GM12878 (cell line): Measurements from ENCODE around the gene CYSRT1. TPM values are rescaled to one million over a fixed set of nuclear protein-coding genes. Genes with fewer than 3 reads are reported as not detected.

Experiments used
- ATAC-seq: fragments of 200-7000 bp; cut with Tn5 transposase; 3 replicates; pipeline ENCODE4 v1.9.1; 2020; ENCODE audit warnings: mild to moderate bottlenecking, moderate library complexity
- BruUV-seq: library from RNA; stranded (reverse); fragments of 400-500 nt; replicated peaks from 2 replicates; lab custom pipeline; 2021; lab: Mats Ljungman, UMichigan
- CTCF ChIA-PET: fragments of 300-600 bp; sonication (Branson Sonifier 250); formaldehyde crosslinking; extraction: SDS; loops from one replicate; lab custom pipeline; 2021; ENCODE audit warnings: inconsistent platforms; lab: Yijun Ruan, JAX
- POLR2A ChIA-PET: fragments of 350-600 bp; formaldehyde crosslinking; extraction: SDS; loops from one replicate; lab custom pipeline; 2021; ENCODE audit warnings: inconsistent platforms; lab: Charles Lee
- RAD21 ChIA-PET: fragments of 300-600 bp; sonication (Branson Sonifier 250); formaldehyde crosslinking; loops from one replicate; lab custom pipeline; 2023; ENCODE audit warnings: antibody characterized with exemption; ENCODE audit not compliant: unreplicated experiment; lab: Charles Lee
- SMC1A ChIA-PET: fragments of 300-600 bp; sonication (Branson Sonifier 250); formaldehyde crosslinking; loops from one replicate; lab custom pipeline; 2023; ENCODE audit not compliant: unreplicated experiment, uncharacterized antibody; lab: Charles Lee
- DNase-seq: peaks from one replicate; pipeline ENCODE4 v3.0.0-alpha.2; 2011; ENCODE audit warnings: low read depth, low spot score
- FAIRE-seq: peaks from 3 replicates; lab custom pipeline; 2011; peaks lifted over from hg19 to GRCh38; lab: Jason Lieb, UNC
- H2AFZ ChIP-seq: 2 replicates; pipeline ENCODE4 v1.6.0; 2011; ENCODE audit warnings: low read depth, low read length, control low read depth; ENCODE audit not compliant: control insufficient read depth
- H3K27ac ChIP-seq: 2 replicates; pipeline ENCODE4 v1.5.1; 2011; ENCODE audit warnings: control low read depth; ENCODE audit not compliant: control insufficient read depth, insufficient read depth
- H3K27me3 ChIP-seq, 2 experiments: replicated peaks in 1 of 2; 2 replicates each; pipeline versions ENCODE4 v1.6.0 to v1.6.1; 2011; ENCODE audit warnings: low read length in 1 of 2; ENCODE audit not compliant: control insufficient read depth in 2 of 2, insufficient read depth in 2 of 2
- H3K36me3 ChIP-seq, 2 experiments: 2 replicates each; pipeline ENCODE4 v1.5.1; 2011; ENCODE audit warnings: low read length in 1 of 2; ENCODE audit not compliant: control insufficient read depth in 2 of 2, insufficient read depth in 2 of 2
- H3K4me1 ChIP-seq: 2 replicates; pipeline ENCODE4 v1.6.1; 2011; ENCODE audit warnings: mild to moderate bottlenecking, low read length, moderate library complexity, mixed read lengths; ENCODE audit not compliant: control insufficient read depth, insufficient read depth
- H3K4me2 ChIP-seq: 2 replicates; pipeline ENCODE4 v1.6.0; 2011; ENCODE audit warnings: control low read depth; ENCODE audit not compliant: control insufficient read depth, insufficient read depth
- H3K4me3 ChIP-seq: fragments of 200-600 bp; sonication (generic); 2 replicates; pipeline ENCODE4 v1.5.1; 2016
- H3K79me2 ChIP-seq: 2 replicates; pipeline ENCODE4 v1.6.0; 2011; ENCODE audit warnings: low read length; ENCODE audit not compliant: control insufficient read depth, insufficient read depth
- H3K9ac ChIP-seq: 2 replicates; pipeline ENCODE4 v1.8.0; 2011; ENCODE audit warnings: low read length, control low read depth, mixed read lengths; ENCODE audit not compliant: control insufficient read depth, insufficient read depth
- H3K9me3 ChIP-seq: replicated peaks from 3 replicates; pipeline ENCODE4 v1.5.1; 2011; ENCODE audit warnings: mild to moderate bottlenecking, low read length; ENCODE audit not compliant: control insufficient read depth, insufficient read depth
- H4K20me1 ChIP-seq: 2 replicates; pipeline ENCODE4 v1.6.0; 2011; ENCODE audit not compliant: control insufficient read depth, insufficient read depth
- CEBPB ChIP-seq, 2 experiments: fragments of 150-350 bp in 1 of 2; IDR thresholded peaks; 2 replicates each; pipeline ENCODE4 v1.6.1; 2012 to 2014; ENCODE audit warnings: low read depth in 2 of 2, low read length in 2 of 2, borderline replicate concordance in 1 of 2, inconsistent platforms in 1 of 2
- CHD4 ChIP-seq: fragments of 200-600 bp; sonication (generic); IDR thresholded peaks from 2 replicates; pipeline ENCODE4 v1.6.1; 2016; ENCODE audit warnings: mild to moderate bottlenecking
- E4F1 ChIP-seq: fragments of 450-650 bp; IDR thresholded peaks from 2 replicates; pipeline ENCODE4 v1.6.1; 2018; ENCODE audit warnings: borderline replicate concordance, mild to moderate bottlenecking; ENCODE audit not compliant: partially characterized antibody
- FOS ChIP-seq: IDR thresholded peaks from 3 replicates; pipeline ENCODE4 v1.6.1; 2011; ENCODE audit warnings: borderline replicate concordance; ENCODE audit not compliant: insufficient read length; ENCODE audit errors: extremely low read depth
- FOXK2 ChIP-seq: fragments of 450-650 bp; IDR thresholded peaks from 2 replicates; pipeline ENCODE4 v1.6.1; 2017; ENCODE audit warnings: mild to moderate bottlenecking, moderate library complexity
- GABPA ChIP-seq: IDR thresholded peaks from 2 replicates; pipeline ENCODE4 v1.6.1; 2014; ENCODE audit warnings: antibody characterized with exemption, low read depth, mild to moderate bottlenecking, inconsistent platforms
- HDGF ChIP-seq: fragments of 450-650 bp; IDR thresholded peaks from 2 replicates; pipeline ENCODE4 v1.6.1; 2016; ENCODE audit warnings: antibody characterized with exemption
- KLF5 ChIP-seq: fragments of 450-650 bp; IDR thresholded peaks from 2 replicates; pipeline ENCODE4 v1.6.1; 2014; ENCODE audit warnings: mild to moderate bottlenecking; ENCODE audit not compliant: partially characterized antibody
- RELA ChIP-seq: fragments of 450-650 bp; IDR thresholded peaks from 2 replicates; pipeline ENCODE4 v1.8.0; 2014; ENCODE audit warnings: borderline replicate concordance; ENCODE audit not compliant: partially characterized antibody
- SKIL ChIP-seq: fragments of 450-650 bp; IDR thresholded peaks from 2 replicates; pipeline ENCODE4 v1.6.1; 2017; ENCODE audit warnings: mild to moderate bottlenecking, low read depth, inconsistent platforms; ENCODE audit not compliant: poor library complexity, severe bottlenecking
- TAF1 ChIP-seq: IDR thresholded peaks from 2 replicates; pipeline ENCODE4 v1.6.1; 2011; ENCODE audit warnings: mild to moderate bottlenecking, low read depth, low read length, borderline replicate concordance
- TBL1XR1 ChIP-seq: IDR thresholded peaks from 2 replicates; pipeline ENCODE4 v1.6.1; 2012; ENCODE audit warnings: low read depth, low read length, improper control_type of control experiment
- TCF12 ChIP-seq: IDR thresholded peaks from 2 replicates; pipeline ENCODE4 v1.6.1; 2011; ENCODE audit warnings: low read depth, mild to moderate bottlenecking, low read length
- WGBS: methylation state at CpG from one replicate; pipeline ENCODE4 v1.1.6; 2016; ENCODE audit warnings: low lambda C conversion rate; ENCODE audit not compliant: insufficient replicate concordance, insufficient coverage; ENCODE audit errors: missing lambda C conversion rate; 5-methylcytosine and 5-hydroxymethylcytosine counted together
- in situ Hi-C: fragments of 300-500 bp; cut with MboI; formaldehyde crosslinking; loops from 9 replicates; pipeline ENCODE4 v1.14.3; 2018; ENCODE audit warnings: mixed read lengths
- intact Hi-C: fragments of 100-400 bp; cut with micrococcal nuclease; formaldehyde crosslinking; loops from one replicate; pipeline ENCODE4 v1.14.2; 2022; ENCODE audit not compliant: unreplicated experiment
- polyA plus RNA-seq, 11 experiments: library from polyadenylated mRNA; depleted of rRNA in 4 of 11; unstranded in 6 of 11; stranded (reverse) in 5 of 11; fragments of >200 nt; fragmentation: Nextera tagmentation in 4 of 11; fragmentation: Illumina TruSeq in 1 of 11; extraction: Ambion mirVana in 4 of 11; extraction: Trizol in 1 of 11; gene quantifications; 1 replicate in 1 of 11; 2 replicates in 10 of 11; pipeline versions ENCODE4 v1.2.1 to v1.2.3, GENCODE V29; 2011 to 2016; ENCODE audit warnings: inconsistent platforms in 2 of 11, missing spikeins in 2 of 11, low read depth in 1 of 11
- total RNA-seq, 4 experiments: library from RNA; depleted of rRNA in 3 of 4; stranded (reverse); fragments of >200 nt in 3 of 4; fragmentation: Illumina TruSeq in 1 of 4; extraction: Trizol in 1 of 4; gene quantifications; 2 replicates each; pipeline versions ENCODE4 v1.2.1 to v1.2.3, GENCODE V29; 2013 to 2021

Gene CYSRT1
- total and polyA plus RNA-seq, 10 of the 15 experiments (the other 5 are each of a cell fraction or from before 2014, with no cell fraction given): 0.24 to 3.6 (median 0.97) TPM; not detected in 1

GRCh38 chr9:137266585-137267453 is 41.8 kb downstream of the CYSRT1 start:
- H3K27ac ChIP-seq: no peak overlapping the region
- ChIA-PET CTCF (interaction anchor here (2.6 kb wide), 1 partner anchor 30 kb away, joined by 11 read pairs; no protein-coding TSS in a partner anchor), RAD21 (interaction anchor here (1.2 to 1.9 kb wide), 2 partner anchors 11 to 30 kb away, joined by 4 to 5 read pairs; partner anchors contain the start of gene TOR4A), POLR2A (interaction anchor here (0.6 to 2.4 kb wide), 8 partner anchors 11 to 548 kb away, joined by 3 to 13 read pairs (median 4); partner anchors contain the start of genes NELFB, NRARP, TOR4A and TUBB4B), SMC1A (no interaction called here)
- H3K27me3 ChIP-seq: no peaks in the 10 kb centered on the region
- H3K79me2 ChIP-seq: 0 out of 2 replicates have a peak, but pooled peaks cover 2% of the 10 kb centered on the region
- no TSS peak for BruUV-seq
- WGBS: 91% methylated on average over 21 of the region's 34 CpGs
- peak overlapping the region; percentile 3; the same call in 1 of the 2 replicates for H3K4me2 ChIP-seq
- H3K9me3 ChIP-seq: no peaks in the 10 kb centered on the region
- H3K4me3 ChIP-seq: no peak overlapping the region
- H3K36me3 ChIP-seq: peaks cover 6 to 16% of the 10 kb centered on the region in 2 experiments; a peak in 3 of 4 replicates
- intact Hi-C loops: no loop called here
- H3K4me1 ChIP-seq: peaks cover 17% of the 10 kb centered on the region
- no peak overlapping the region for H2AFZ ChIP-seq
- H4K20me1 ChIP-seq: no peaks in the 10 kb centered on the region
- ATAC-seq: no peak
- FAIRE-seq: no peak
- H3K9ac ChIP-seq: no peak overlapping the region
- no peak for DNase-seq
- TF ChIP-seq FOS (no peak), FOXK2 (no peak), RELA (no peak), TBL1XR1 (no peak), SKIL (no peak), TAF1 (no peak), TCF12 (no peak), CEBPB (IDR thresholded peaks at IDR 0.05; ENCODE audit: borderline replicate concordance in 1 of 2, low read depth in 2 of 2, low read length in 2 of 2) (no peak), KLF5 (no peak), CHD4 (no peak), HDGF (no peak), GABPA (no peak), E4F1 (no peak)
- TF ChIP-seq, all 136 proteins: peak for 0
- in situ Hi-C loops: no loop called here
